Upper lobe of right lung (tissue), 1 donor: ENCODE measurements around the gene RAB3C. TPM values are rescaled to one million over a fixed set of nuclear protein-coding genes. Genes with fewer than 3 reads are reported as not detected.
A peak's percentile ranks its signal among the peaks of the same experiment; 100 is the strongest.

Experiments used
- ATAC-seq: fragments of 200-7000 bp; cut with Tn5 transposase; one replicate; pipeline ENCODE4 v1.9.1; 2020; ENCODE audit warnings: mild to moderate bottlenecking, moderate library complexity
- DNase-seq: peaks from one replicate; pipeline ENCODE4 v3.0.0-alpha.2; 2020
- H3K27ac ChIP-seq: fragments of 200-600 bp; one replicate; pipeline ENCODE4 v1.8.0; 2022
- H3K27me3 ChIP-seq: fragments of 200-600 bp; one replicate; pipeline ENCODE4 v1.8.0; 2022; ENCODE audit warnings: mild to moderate bottlenecking
- H3K36me3 ChIP-seq: fragments of 200-600 bp; one replicate; pipeline ENCODE4 v1.8.0; 2022
- H3K4me1 ChIP-seq: fragments of 200-600 bp; one replicate; pipeline ENCODE4 v1.8.0; 2022
- H3K4me3 ChIP-seq: fragments of 200-600 bp; one replicate; pipeline ENCODE4 v1.8.0; 2022; ENCODE audit warnings: mild to moderate bottlenecking
- H3K9me3 ChIP-seq: fragments of 200-600 bp; one replicate; pipeline ENCODE4 v1.8.0; 2022
- CTCF ChIP-seq: fragments of 200-600 bp; IDR thresholded peaks from one replicate; pipeline ENCODE4 v1.8.0; 2022; ENCODE audit warnings: antibody characterized with exemption
- intact Hi-C: fragments of 100-400 bp; cut with DNase I; formaldehyde crosslinking; loops from one replicate; pipeline ENCODE4 v1.11.0; 2022
- total RNA-seq: library from RNA; stranded (reverse); fragmentation: NEBNext Ultra II Directional; extraction: Animal tissue kit (Norgen Biotek cat#: 25700); gene quantifications from one replicate; pipeline ENCODE4 v1.2.1, GENCODE V29; 2021
- donor health status: DM: no; HTN: yes; CAD: no; lungs with severe emphysema.

RAB3C gene
- total RNA-seq, 1 donor from 2014 or later = 0.67 TPM

DNA sequence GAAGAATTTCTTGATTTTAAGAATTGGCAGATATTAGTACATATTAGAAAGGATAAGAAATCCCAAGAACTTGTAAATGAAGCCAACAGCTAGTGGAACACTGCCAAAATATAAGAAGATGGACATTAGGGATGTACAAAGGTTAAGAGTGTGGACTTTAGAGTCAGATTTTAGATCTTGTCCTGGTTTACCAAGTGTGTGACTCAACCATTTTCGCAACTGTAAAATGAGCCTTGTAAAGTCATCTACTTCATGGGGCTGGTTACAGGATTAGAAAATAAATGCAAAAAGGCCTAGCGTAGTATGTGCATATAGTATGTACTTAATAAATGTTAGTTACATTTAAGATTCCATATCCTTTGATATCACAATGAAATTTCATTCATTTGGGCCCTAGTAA, 260.0 kb downstream of the RAB3C start:
- TF ChIP-seq CTCF = no peak
- DNase-seq = no peak
- intact Hi-C loops = no loop called here

DNA sequence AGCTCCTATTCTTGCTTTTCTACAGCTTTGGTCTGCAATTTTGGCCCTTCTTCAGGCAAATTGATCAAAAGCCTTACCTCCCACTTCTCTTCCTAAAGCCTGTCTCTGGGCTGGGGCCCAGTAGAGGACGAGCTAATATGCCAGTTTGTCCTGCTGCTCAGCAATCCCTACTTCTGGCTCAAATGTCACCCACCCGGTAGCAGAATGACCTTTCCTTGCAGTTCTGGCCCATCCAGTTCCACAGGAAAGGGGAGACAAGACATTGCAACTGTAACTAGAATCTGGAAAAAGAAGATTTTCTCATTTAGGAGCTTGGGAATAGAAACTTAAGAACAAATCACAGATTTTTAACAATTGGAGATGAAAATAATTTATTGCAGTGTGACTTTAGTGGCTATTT, 261.5 kb downstream of the RAB3C start:
- Histone ChIP-seq H3K27me3 (no peaks in the 10 kb centered on the region), H3K27ac (no peak overlapping the region), H3K9me3 (peaks cover 4% of the 10 kb centered on the region), H3K4me3 (no peak overlapping the region), H3K4me1 (no peaks in the 10 kb centered on the region), H3K36me3 (no peaks in the 10 kb centered on the region)
- intact Hi-C loops = no loop called here
- DNase-seq (no peak), ATAC-seq (no peak)
- TF ChIP-seq CTCF = no peak

More for the DNA sequence above, 260.0 kb downstream of the RAB3C start:
- Histone ChIP-seq H3K27me3 (no peaks in the 10 kb centered on the region), H3K27ac (no peak overlapping the region), H3K4me3 (no peak overlapping the region), H3K4me1 (no peaks in the 10 kb centered on the region), H3K36me3 (no peaks in the 10 kb centered on the region), H3K9me3 (peaks cover 4% of the 10 kb centered on the region)
- no peak for ATAC-seq

- H3K36me3 ChIP-seq = no peaks in the 10 kb centered on the region
- no peaks in the 10 kb centered on the region for H3K27me3 ChIP-seq
- DNase-seq (no peak), ATAC-seq (no peak)
- no peaks in the 10 kb centered on the region for H3K4me1 ChIP-seq
- H3K9me3 ChIP-seq = no peaks in the 10 kb centered on the region
- intact Hi-C loops = no loop called here
- no peak overlapping the region for H3K27ac ChIP-seq
- no peak overlapping the region for H3K4me3 ChIP-seq
- no peak for TF ChIP-seq CTCF
Observed at GRCh38 chr5:58847041-58847440, 264.2 kb downstream of the RAB3C start.

- DNase-seq (no peak), ATAC-seq (no peak)
- H3K4me1 ChIP-seq = no peaks in the 10 kb centered on the region
- no peak overlapping the region for H3K27ac ChIP-seq
- H3K36me3 ChIP-seq = no peaks in the 10 kb centered on the region
- no peak overlapping the region for H3K4me3 ChIP-seq
- H3K9me3 ChIP-seq = no peaks in the 10 kb centered on the region
- no peaks in the 10 kb centered on the region for H3K27me3 ChIP-seq
- intact Hi-C loops = no loop called here
- no peak for TF ChIP-seq CTCF
Observed at GRCh38 chr5:58849223-58849622, 266.3 kb downstream of the RAB3C start.

GRCh38 chr5:58849921-58850667, 267.2 kb downstream of the RAB3C start:
- DNase-seq = peak; percentile 68
- no peaks in the 10 kb centered on the region for H3K9me3 ChIP-seq
- H3K27ac ChIP-seq = no peak overlapping the region
- no peaks in the 10 kb centered on the region for H3K4me1 ChIP-seq
- ATAC-seq = peak; percentile 94
- H3K4me3 ChIP-seq = no peak overlapping the region
- intact Hi-C loops = no loop called here
- no peaks in the 10 kb centered on the region for H3K36me3 ChIP-seq
- peak; percentile 51 for TF ChIP-seq CTCF
- no peaks in the 10 kb centered on the region for H3K27me3 ChIP-seq
